ENCODE data around the gene KIRREL3. TPM values are rescaled to one million over a fixed set of nuclear protein-coding genes. Genes with fewer than 3 reads are reported as not detected.

KIRREL3 gene
- total RNA-seq, 1 experiment from 2014 or later, result 2.2 TPM

DNA sequence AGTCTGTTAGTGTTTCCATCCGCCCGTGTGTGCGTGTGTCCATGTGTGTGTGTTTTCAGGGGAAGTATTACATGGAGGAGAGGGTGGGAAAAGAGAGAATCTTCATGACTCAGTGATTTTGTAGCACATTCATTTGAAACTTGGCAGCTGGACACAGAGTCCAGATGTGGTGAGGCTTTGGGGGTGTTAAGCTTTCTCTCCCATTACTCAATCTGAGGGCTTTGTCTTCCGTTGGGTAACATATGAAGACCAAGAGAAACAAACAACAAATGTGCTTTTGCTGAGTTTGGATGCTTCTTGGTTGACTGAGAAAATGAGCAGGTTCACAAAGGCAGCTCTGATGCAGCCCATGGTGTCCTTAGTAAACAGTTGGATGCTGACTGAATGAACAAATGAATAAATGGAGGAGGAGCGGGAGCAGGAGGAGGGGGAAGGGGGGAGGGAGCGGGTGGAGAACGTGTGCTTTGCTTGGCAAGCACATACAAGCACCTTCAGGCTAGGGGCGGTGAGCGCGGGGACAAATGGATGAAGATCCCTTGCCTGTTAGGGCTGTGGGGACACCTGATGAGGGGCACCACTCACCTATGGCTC, 540.8 kb downstream of the KIRREL3 start:
- intact Hi-C loops (cut with micrococcal nuclease; ENCODE audit: unreplicated experiment), result no loop called here
- no peak for TF ChIP-seq EZH2 (IDR thresholded peaks at IDR 0.05; ENCODE audit: low read depth)
- TF ChIP-seq, protein P1, sequence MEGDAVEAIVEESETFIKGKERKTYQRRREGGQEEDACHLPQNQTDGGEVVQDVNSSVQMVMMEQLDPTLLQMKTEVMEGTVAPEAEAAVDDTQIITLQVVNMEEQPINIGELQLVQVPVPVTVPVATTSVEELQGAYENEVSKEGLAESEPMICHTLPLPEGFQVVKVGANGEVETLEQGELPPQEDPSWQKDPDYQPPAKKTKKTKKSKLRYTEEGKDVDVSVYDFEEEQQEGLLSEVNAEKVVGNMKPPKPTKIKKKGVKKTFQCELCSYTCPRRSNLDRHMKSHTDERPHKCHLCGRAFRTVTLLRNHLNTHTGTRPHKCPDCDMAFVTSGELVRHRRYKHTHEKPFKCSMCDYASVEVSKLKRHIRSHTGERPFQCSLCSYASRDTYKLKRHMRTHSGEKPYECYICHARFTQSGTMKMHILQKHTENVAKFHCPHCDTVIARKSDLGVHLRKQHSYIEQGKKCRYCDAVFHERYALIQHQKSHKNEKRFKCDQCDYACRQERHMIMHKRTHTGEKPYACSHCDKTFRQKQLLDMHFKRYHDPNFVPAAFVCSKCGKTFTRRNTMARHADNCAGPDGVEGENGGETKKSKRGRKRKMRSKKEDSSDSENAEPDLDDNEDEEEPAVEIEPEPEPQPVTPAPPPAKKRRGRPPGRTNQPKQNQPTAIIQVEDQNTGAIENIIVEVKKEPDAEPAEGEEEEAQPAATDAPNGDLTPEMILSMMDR (conservative IDR thresholded peaks at IDR 0.05), result no peak
- Histone ChIP-seq H3K4me1 (replicated peaks; ENCODE audit: insufficient read depth) (no peaks in the 10 kb centered on the region), H3K4me2 (no peak overlapping the region), H3K9me3 (ENCODE audit: insufficient read depth, low read depth) (no peaks in the 10 kb centered on the region), H3K36me3 (ENCODE audit: low read depth) (no peaks in the 10 kb centered on the region), H3K27ac (no peak overlapping the region), H3K4me3 (no peak overlapping the region), H3K9me2 (ENCODE audit: insufficient read depth) (no peaks in the 10 kb centered on the region), H3K79me2 (ENCODE audit: low read depth) (no peaks in the 10 kb centered on the region), H4K20me1 (ENCODE audit: insufficient read depth) (no peaks in the 10 kb centered on the region), H3K27me3 (ENCODE audit: insufficient read depth, low read depth) (peaks cover 43% of the 10 kb centered on the region), H3F3A (ENCODE audit: insufficient read depth, low read depth) (no peaks in the 10 kb centered on the region), H2AFZ (no peak overlapping the region)
- CTCF ChIA-PET, result no interaction called here
- BruUV-seq (replicated peaks), result no TSS peak
- POLR2A ChIA-PET (ENCODE audit: unreplicated experiment), result no interaction called here
- DNase-seq, result no peak

DNA sequence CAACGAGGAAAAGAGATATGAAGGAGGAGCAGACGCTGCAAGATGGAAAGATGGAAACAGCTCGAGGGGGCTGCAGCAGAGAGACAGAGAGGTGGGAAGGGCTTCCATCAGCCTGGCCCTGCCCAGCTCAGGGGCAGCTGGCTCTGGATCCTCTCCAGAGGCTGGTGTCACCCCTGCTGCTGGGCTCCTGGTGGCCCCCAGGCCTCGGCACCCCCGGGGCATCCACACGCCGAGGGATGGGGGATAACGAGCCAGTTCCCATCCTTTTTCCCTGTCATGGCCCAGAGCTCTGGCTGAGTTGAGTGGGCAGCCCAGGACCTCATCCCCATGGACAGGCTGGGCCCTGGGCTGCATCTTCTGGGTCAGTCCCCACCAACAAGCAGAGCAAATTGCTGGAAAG, 542.8 kb downstream of the KIRREL3 start:
- Histone ChIP-seq H3K9me2 (ENCODE audit: insufficient read depth) (no peaks in the 10 kb centered on the region), H3K36me3 (ENCODE audit: low read depth) (no peaks in the 10 kb centered on the region), H4K20me1 (ENCODE audit: insufficient read depth) (no peaks in the 10 kb centered on the region), H3K4me3 (no peak overlapping the region), H3K9me3 (ENCODE audit: insufficient read depth, low read depth) (no peaks in the 10 kb centered on the region), H2AFZ (no peak overlapping the region), H3K27me3 (ENCODE audit: insufficient read depth, low read depth) (peaks cover 30% of the 10 kb centered on the region), H3K4me2 (no peak overlapping the region), H3K79me2 (ENCODE audit: low read depth) (no peaks in the 10 kb centered on the region), H3K4me1 (replicated peaks; ENCODE audit: insufficient read depth) (no peaks in the 10 kb centered on the region), H3F3A (ENCODE audit: insufficient read depth, low read depth) (no peaks in the 10 kb centered on the region), H3K27ac (no peak overlapping the region)
- CTCF ChIA-PET, result no interaction called here
- TF ChIP-seq EZH2 (IDR thresholded peaks at IDR 0.05; ENCODE audit: low read depth), result no peak
- TF ChIP-seq, protein P1 (conservative IDR thresholded peaks at IDR 0.05), result no peak
- no TSS peak for BruUV-seq (replicated peaks)
- POLR2A ChIA-PET (ENCODE audit: unreplicated experiment), result no interaction called here
- intact Hi-C loops (cut with micrococcal nuclease; ENCODE audit: unreplicated experiment), result no loop called here
- no peak for DNase-seq

DNA sequence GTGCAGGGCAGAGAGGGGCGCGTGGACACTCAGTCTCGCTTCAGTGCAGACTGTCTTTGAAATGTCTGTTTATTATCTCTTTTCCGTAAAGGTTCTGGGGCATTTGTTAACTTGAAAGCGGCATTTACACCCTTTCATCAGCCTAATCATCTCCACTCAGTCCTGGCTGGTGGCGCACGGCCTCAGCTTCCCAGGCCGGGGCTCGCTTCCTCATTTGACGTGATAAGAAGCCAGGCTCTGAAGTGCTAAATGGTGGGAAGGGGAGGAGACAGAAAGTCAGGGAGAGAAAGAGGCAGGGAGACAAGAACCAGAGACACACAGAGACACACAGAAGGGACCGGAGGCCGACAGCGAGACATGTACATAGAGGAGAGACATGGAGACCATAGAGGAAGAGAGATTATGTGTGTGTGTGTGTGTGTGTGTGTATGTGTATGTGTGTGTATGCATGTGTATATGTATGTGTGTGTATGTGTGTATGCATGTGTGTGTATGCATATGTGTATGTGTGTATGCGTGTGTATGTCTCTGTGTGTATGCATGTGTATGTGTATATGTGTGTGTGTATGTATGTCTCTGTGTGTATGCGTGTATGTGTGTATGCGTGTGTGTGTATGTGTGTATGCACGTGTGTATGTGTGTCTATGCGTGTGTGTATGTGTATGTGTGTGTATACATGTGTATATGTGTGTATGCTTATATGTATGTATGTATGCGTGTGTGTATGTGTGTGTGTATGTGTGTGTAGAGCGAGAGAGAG, 543.6 kb downstream of the KIRREL3 start:
- Histone ChIP-seq H3K27ac (no peak overlapping the region), H3K4me2 (no peak overlapping the region), H3K36me3 (ENCODE audit: low read depth) (no peaks in the 10 kb centered on the region), H3K79me2 (ENCODE audit: low read depth) (no peaks in the 10 kb centered on the region), H4K20me1 (ENCODE audit: insufficient read depth) (no peaks in the 10 kb centered on the region), H3K4me1 (replicated peaks; ENCODE audit: insufficient read depth) (no peaks in the 10 kb centered on the region), H2AFZ (no peak overlapping the region), H3K9me2 (ENCODE audit: insufficient read depth) (no peaks in the 10 kb centered on the region), H3F3A (ENCODE audit: insufficient read depth, low read depth) (no peaks in the 10 kb centered on the region), H3K4me3 (no peak overlapping the region), H3K9me3 (ENCODE audit: insufficient read depth, low read depth) (no peaks in the 10 kb centered on the region), H3K27me3 (ENCODE audit: insufficient read depth, low read depth) (peaks cover 22% of the 10 kb centered on the region)
- ChIA-PET POLR2A (ENCODE audit: unreplicated experiment) (no interaction called here), CTCF (no interaction called here)
- intact Hi-C loops (cut with micrococcal nuclease; ENCODE audit: unreplicated experiment), result no loop called here
- BruUV-seq (replicated peaks), result no TSS peak
- DNase-seq, result no peak
- no peak for TF ChIP-seq EZH2 (IDR thresholded peaks at IDR 0.05; ENCODE audit: low read depth)
- TF ChIP-seq, protein P1 (conservative IDR thresholded peaks at IDR 0.05), result no peak
